Sigmoid colon (tissue), 4 donors: ENCODE measurements around the gene NUP98.

Experiments
- POLR2AphosphoS5 ChIP-seq, 4 donors: sonication (generic); formaldehyde crosslinking; IDR thresholded peaks; one replicate each; pipeline ENCODE4 v1.6.1; 2017; ENCODE audit warnings: antibody characterized with exemption in 4 of 4
- TF ChIP-seq, protein P1 (sequence below), 4 experiments: fragments of 450-650 bp in 3 of 4; fragments of 200-600 bp in 1 of 4; IDR thresholded peaks; one replicate each; pipeline ENCODE4 v1.5.1; 2016 to 2019; ENCODE audit warnings: antibody characterized with exemption in 4 of 4, mild to moderate bottlenecking in 3 of 4, moderate library complexity in 2 of 4

DNA sequence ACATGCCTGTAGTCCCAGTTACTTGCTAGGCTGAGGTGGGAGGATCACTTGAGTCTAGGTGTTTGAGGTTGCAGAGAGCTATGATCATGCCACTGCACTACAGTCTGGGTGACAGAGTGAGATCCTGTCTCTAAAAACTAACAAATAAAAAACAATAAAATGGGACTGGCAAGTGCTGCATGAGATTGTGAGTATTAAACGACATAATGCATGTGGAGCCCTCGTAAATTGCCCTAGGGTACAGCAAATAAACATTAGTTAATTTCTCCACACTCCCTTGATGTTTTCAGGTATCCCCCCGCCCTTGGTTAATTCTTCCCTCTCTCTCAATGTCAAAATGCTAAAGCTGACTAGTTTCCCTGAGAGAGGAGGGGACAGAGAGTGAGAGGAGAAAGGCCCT is 48.3 kb upstream of the NUP98 start:
- TF ChIP-seq, protein P1, sequence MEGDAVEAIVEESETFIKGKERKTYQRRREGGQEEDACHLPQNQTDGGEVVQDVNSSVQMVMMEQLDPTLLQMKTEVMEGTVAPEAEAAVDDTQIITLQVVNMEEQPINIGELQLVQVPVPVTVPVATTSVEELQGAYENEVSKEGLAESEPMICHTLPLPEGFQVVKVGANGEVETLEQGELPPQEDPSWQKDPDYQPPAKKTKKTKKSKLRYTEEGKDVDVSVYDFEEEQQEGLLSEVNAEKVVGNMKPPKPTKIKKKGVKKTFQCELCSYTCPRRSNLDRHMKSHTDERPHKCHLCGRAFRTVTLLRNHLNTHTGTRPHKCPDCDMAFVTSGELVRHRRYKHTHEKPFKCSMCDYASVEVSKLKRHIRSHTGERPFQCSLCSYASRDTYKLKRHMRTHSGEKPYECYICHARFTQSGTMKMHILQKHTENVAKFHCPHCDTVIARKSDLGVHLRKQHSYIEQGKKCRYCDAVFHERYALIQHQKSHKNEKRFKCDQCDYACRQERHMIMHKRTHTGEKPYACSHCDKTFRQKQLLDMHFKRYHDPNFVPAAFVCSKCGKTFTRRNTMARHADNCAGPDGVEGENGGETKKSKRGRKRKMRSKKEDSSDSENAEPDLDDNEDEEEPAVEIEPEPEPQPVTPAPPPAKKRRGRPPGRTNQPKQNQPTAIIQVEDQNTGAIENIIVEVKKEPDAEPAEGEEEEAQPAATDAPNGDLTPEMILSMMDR (IDR thresholded peaks at IDR 0.05), result no peak
- TF ChIP-seq POLR2AphosphoS5 (IDR thresholded peaks at IDR 0.05), result no peak
